Measurements from ENCODE around the gene CTNNB1. TPM values are rescaled to one million over a fixed set of nuclear protein-coding genes. Genes with fewer than 3 reads are reported as not detected.

CTNNB1 gene
- total and polyA plus RNA-seq, 2 of the 13 experiments (the other 11 are each of a cell fraction or from before 2014, with no cell fraction given): 398 to 489 TPM

DNA sequence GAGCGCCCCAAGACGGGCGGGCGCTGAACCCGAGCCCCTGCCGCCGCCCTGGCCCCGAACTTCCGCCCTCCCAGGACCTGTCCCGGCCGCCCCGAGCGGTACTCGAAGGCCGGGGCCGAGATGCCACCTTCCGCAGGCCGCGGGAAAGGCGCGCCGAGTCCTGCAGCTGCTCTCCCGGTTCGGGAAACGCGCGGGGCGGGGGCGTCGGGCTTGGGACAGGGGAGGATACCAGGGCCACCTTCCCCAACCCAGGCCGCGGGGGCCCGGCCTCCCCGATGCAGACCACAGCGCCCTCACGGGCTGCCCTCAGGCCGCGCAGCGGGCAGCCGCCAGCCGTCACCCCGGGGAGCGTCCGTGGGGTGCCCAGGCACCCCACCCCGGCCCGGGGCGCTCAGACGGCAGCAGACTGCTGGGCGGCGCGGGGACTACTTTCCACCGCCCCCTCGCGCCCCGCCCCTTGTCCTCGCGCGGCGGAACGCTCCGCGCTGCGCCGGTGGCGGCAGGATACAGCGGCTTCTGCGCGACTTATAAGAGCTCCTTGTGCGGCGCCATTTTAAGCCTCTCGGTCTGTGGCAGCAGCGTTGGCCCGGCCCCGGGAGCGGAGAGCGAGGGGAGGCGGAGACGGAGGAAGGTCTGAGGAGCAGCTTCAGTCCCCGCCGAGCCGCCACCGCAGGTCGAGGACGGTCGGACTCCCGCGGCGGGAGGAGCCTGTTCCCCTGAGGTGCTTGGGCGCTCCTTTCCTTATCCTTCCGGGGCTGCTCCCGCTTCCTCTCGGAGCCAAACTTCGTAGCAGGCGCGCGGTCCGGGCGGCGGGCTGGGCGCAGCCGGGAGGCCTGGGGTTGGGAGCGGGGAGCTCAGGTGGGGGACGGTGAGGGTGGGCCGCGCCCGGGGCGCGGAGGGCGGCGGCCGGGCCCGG lies at the start of gene CTNNB1 (continued):
- TF ChIP-seq ZBTB34 (CRISPR knock-in tag; IDR thresholded peaks at IDR 0.05) (no peak), ZNF101 (CRISPR knock-in tag; IDR thresholded peaks at IDR 0.05; ENCODE audit: borderline replicate concordance, low read depth) (no peak), SSRP1 (CRISPR knock-in tag; IDR thresholded peaks at IDR 0.05) (no peak), ZNF761 (CRISPR knock-in tag; conservative IDR thresholded peaks at IDR 0.05) (peak; percentile 93), ZNF589 (CRISPR knock-in tag; conservative IDR thresholded peaks at IDR 0.05) (peak; percentile 88), MAZ (IDR thresholded peaks at IDR 0.05; ENCODE audit: borderline replicate concordance, low read depth, low read length) (peak; percentile 98), MAZ (CRISPR knock-in tag; IDR thresholded peaks at IDR 0.05; ENCODE audit: low read depth) (peak; percentile 97), FOXK1 (CRISPR knock-in tag; IDR thresholded peaks at IDR 0.05; ENCODE audit: borderline replicate concordance, low read depth) (peak; percentile 88), E2F5 (CRISPR knock-in tag; conservative IDR thresholded peaks at IDR 0.05) (peak; percentile 85), ZNF619 (CRISPR knock-in tag; IDR thresholded peaks at IDR 0.05) (peak; percentile 39; the same call in 1 of the 2 replicates), ZSCAN9 (CRISPR knock-in tag; IDR thresholded peaks at IDR 0.05; ENCODE audit: borderline replicate concordance) (peak; percentile 97), ZNF552 (CRISPR knock-in tag; IDR thresholded peaks at IDR 0.05; ENCODE audit: borderline replicate concordance) (peak; percentile 97), MTF1 (CRISPR knock-in tag; IDR thresholded peaks at IDR 0.05) (no peak; the same call in 1 of the 2 replicates), ELF4 (CRISPR knock-in tag; IDR thresholded peaks at IDR 0.05; ENCODE audit: borderline replicate concordance) (no peak), KIAA2018 (CRISPR knock-in tag; IDR thresholded peaks at IDR 0.05; ENCODE audit: borderline replicate concordance) (no peak), ADNP (CRISPR knock-in tag; IDR thresholded peaks at IDR 0.05) (no peak)

Data from HepG2 (cell line).